Measurements from ENCODE around the gene NFATC1.

Gene NFATC1

DNA sequence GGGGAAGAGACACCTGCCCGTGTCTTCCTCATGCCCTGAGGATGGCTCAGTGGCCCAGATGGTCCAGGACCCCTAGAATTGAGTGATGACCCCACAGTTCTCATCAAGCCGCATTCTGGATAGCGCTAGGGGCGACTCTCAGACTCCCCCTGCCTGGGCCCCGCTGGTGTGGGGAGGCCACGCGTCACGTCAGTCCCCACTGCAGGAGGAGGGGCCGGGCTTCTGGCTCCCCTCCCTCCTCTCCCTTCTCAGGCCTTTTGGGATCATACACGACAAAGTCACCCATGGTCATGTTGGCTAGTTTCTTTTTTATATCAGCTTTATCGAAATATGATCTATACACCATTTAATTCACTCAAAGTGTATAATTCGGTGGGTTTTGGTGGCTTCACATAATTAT lies 61.5 kb downstream of the NFATC1 start:
- DNase-seq (ENCODE audit: low read depth in 3 of 3): no peak

DNA sequence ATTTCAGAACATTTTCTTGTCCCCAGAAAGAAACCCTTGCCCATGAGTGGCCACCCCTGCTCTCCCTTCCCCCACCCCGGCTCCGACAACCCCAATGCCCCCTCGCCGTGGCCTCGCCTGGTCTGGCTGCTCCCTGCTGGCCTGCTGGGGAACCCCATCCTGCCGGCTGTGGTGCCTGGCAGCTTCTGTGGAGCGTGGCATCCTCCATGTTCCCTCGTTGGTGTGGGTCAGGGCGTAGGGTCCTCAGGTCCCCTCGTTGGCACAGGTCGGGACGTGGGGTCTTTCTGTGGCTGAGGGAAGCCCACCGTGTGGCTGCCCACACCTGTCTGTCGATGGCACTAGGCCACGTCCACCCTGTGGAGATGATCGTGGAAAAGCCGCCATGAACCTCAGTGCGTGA lies 61.9 kb downstream of the NFATC1 start:
- DNase-seq (ENCODE audit: low read depth in 3 of 3): no peak

DNA sequence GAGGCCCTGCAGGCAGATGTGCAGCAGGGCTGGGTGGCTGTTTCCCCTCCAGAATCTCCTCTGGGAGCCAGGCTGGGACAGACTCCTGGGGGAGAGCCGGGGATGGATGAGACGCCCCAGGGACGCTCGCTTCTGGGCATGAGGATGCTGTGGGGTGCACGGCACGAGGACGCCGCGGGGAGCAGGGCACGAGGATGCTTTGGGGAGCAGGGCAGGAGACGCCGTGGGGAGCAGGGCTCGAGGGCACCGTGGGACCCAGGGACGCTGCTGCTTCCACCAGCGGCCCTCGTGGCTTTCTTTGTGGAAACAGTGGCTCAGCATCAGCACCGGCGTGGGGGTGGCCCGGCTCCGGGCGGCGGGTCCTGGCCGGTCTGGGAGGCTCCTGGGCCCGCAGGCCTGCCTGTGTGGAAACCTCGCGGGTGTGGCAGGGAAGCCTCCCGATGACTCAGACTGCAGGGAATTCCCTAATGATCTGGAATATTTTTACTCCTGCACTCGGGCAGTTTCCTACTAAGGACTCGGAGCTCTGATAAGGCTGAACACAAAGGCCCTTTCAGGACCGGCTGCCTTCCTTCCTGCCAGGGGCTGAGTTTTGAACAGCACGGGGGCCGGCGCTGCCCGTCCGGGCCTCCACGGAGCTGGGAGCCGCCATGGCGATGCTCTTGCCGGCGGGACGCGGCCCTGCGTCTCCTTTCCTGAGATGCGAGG lies 62.6 kb downstream of the NFATC1 start:
- DNase-seq (ENCODE audit: low read depth in 3 of 3): no peak

DNA sequence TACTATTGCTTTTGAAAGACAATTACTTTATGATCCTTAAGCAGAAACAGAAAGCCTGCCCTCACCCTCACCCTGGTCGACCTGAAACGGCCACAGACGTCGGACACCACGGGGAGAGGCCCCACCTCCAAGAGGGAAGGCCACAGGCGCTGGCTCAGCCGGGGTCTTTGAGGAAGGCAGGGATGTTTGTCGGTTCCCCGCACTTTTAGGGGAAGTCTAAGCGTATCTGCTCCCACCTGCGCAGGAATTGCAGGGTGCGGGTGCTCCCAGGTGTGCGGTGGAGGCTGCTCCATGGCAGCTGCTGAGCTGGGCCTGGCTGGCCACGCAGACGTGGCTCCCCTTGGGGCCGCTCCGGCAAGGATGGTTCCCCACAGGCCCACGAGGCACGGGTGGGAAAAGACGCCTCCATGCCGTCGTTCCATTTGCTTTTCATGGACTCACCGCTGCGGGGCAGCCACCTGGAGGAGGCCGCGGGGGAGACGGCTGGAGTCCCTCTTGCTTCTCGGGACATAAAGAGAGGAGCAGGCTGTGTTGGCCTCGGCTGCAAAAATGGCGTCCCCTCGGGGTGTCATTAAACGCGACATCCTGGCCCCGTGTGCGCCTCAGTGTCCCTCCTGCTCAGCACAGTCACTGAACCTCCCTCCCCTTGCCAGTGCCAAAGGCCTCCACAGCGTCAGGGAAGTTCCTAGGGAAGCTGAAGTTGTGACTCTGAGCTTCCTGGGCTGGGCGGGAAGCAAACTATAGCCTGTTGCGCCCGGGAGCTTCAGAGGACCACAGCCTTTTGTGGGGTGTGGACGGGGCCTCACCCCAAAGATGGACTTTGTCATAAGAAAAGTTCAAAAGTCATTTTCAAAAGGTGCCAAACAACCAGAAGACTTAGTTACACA lies 63.4 kb downstream of the NFATC1 start:
- no peak for DNase-seq (ENCODE audit: low read depth in 3 of 3)

DNA sequence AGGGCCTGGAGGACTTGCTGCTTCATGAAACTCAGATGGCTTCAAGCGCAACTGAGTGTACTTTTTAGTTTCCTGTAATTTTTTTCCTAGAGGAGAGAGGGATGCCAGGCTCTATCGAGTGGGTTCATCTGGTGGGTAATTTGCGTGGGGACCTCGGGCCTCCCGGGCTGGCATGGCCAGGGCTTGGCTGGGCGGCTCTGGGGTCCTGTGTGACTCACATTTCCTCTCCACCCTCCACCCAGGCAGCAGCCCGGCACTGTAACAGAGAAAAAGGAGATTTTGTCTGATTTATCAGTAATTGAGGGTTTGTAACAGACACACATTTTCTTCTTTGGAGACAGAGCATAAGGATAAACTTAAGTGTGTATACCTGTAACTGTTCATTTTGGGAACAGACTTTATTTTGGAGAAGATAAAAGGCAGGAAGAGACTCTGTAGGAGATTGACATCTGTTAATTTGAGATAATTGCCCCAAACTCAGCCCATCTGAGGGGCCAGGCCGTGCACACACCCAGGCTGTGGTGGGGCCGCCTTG lies 64.3 kb downstream of the NFATC1 start:
- no peak for DNase-seq (ENCODE audit: low read depth in 3 of 3)

DNA sequence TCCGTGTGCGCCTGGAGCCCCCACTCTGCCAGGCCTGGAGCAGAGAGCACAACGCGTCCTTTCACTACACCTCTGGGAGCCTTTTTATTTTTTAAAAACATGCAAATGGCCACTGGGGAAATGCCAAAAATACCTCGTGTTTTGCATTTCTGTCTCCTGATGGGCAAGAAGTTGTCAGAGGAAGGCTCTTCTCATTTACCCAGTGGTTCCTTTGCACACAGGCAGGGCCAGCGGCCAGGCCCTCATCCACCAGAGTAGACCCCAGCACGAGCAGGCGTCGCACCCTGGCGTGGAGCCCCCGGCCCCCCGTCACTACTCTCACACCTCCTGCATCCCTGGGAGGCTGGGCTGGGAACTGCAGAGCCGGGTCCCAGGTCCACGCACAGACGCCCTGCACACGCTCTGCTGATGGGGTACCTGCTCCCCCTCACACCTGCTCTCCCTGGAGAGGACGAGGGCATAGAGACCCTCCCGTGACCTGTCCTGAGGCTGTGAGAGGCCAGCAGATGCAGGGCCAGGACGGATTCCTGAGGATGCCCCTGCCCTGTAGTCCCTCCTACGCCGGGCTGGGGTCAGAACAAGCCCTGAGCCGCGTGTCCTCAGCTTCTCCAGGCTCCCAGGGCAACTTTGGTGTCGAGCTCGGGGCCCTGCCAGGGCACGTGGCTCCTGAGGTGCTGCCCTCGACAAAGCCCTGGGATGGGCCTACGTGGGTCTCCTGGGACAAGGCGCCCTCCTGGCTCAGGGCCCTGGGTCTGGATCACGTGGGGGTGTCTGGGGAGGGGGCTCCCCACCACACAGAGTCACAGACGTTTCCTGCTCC lies 65.0 kb downstream of the NFATC1 start:
- no peak for DNase-seq (ENCODE audit: low read depth in 3 of 3)

DNA sequence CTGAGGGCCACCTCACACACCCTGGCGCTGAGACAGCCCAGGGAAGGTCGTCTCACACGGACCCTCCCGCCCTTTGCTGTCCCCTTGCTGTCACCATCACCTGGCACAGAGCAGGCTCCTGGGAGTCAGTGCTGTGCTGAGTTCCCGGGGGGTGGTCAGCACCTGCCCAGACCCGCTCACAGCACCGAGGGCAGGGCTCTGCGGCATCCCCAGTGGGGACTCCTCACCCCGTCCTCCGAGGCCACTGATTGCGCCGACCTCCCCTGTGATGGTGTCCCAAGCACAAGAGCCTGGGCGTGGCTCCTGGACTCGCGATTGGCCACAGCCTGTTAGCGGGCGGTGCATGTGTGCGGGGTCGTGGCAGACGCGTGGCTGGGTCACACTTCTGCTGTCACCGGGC lies 65.9 kb downstream of the NFATC1 start:
- no peak for DNase-seq (ENCODE audit: low read depth in 3 of 3)

DNA sequence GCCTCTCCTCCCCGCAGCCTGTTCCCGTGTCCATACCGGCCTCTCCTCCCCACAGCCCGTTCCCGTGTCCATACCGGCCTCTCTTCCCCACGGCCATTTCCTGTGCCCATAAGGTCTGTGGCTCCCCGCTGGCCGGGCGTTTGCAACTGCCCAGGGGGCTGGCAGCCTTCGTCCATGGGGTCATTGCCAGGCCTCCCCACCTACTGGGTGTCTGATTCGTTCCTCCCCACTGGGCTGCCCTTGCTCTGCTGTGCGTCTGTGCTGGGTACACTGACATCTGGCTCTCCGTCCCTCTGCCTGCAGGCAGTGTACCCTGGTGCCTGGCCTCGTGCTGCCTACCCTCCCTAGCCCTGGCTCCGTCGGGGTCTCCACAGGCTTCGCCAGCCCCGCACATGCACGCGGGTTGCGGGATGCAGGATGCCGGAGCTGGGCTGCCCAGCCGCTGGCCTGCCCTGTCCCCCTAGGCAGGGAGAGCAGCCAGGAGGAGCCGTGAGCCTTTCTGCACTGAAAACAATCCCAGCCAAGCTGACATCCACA lies 67.8 kb downstream of the NFATC1 start:
- no peak for DNase-seq (ENCODE audit: low read depth in 3 of 3)

DNA sequence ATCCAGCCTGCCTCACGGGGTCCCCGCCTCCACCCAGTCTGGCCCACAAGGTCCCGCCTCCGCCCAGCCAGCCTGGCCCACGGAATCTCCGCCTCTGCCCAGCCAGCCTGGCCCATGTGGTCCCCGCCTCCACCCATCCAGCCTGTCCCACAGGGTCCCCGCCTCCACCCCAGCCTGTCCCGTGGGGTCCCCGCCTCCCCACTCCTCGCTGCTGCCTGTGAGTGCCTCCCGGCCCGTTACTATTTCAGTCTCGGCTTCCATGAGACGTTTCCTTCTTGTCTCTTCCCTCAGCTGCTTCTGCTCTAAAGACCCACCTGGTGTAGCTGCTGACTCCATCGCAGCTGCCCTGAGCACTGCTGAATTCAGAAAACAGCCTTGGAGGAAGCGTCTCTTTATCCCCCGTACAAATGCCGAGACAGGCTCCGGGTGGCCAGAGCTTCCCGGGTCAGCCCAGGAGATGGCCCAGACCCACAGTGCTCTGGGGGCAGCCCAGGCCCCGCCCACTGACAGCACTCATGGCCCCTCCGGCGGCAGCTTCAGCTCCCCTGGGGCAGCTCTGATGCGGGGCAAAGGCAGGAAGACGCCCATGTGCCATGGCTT lies 69.8 kb downstream of the NFATC1 start:
- DNase-seq (ENCODE audit: low read depth in 3 of 3): no peak

DNA sequence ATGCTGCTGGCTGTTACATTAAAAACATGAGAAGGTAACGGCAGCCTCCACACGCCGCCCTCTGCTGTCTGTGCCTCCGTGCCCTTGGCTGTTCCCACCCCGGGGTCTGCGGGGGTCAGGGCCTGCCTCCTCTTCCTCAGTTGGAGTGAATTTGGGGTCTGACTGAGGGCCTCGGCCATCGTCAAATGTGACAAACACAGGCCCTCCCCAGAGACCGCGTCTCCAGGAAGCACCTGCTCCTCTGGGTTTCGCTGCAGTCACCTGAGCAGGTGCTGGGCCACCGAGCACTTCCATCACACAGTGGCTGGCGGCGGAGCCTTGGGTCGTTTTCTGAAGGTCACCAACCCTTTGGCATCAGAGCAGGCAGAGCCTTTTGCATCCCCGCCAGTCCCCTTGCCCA lies 70.9 kb downstream of the NFATC1 start:
- no peak for DNase-seq (ENCODE audit: low read depth in 3 of 3)

DNA sequence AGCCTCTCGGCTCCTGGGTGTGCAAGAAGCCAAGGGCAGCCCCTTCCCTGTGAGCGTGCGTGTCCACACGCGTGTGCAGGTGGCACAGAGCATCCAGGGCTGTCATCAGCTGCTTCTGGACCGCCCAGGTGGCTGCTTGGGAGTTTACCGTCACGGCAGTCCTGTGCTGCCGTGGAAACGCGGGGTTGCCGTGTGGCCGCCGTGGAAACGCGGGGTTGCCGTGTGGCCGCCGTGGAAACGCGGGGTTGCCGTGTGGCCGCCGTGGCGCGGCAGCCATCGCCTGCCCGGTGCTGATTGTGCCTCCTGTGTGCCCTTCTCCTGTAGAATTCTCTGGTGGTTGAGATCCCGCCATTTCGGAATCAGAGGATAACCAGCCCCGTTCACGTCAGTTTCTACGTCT lies 71.4 kb downstream of the NFATC1 start:
- DNase-seq (ENCODE audit: low read depth in 3 of 3): no peak

DNA sequence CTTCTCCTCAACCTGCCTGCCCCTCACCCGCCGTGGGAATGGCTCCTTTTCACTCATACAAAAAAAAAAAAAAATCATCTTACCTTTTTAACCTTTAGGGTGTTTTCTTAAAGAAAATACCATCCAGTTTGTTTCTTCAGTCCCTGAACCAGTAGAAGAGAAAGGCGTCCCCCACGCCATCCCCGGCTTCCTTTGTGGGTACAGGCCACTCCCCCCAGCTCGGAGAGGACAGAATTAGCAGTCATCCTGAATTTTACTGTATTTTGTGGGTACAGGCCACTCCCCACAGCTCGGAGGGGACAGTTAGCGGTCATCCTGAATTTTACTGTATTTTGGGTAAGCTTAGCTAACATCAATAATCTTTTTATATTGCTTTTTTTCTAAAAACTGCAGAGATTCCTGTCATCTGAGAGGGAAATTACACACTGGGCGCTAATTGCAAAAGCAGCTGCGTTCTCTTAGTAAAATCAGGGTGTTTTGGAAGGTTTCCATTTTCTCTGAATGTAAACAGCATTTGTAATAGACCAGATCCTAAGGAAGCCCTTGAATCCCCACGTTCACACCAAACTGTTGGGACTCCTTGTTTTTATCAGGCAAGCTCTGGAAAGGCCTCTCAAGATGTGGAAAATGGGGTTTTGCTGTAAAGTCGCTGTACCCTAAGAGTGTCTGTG lies 72.5 kb downstream of the NFATC1 start:
- no peak for DNase-seq (ENCODE audit: low read depth in 3 of 3)

DNA sequence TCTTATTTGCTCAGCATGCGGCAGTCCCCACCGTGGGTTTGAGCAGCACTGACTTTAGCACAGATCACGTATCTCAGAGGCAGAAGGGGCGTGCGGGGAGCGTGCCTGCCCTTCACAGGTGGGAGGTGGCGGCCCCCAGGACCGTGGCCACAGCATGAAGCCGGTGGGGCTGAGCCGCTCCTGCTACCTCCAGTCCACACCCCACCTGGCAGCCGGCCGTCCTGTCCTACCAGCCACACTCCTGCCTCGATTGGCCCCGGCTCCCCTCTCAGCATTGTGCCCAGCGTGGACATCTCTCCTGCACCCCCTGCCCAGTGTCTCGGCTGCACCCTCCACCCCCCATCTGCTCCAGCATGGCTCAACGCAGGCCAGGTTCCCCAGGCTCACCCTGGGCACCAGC lies 73.6 kb downstream of the NFATC1 start:
- no peak for DNase-seq (ENCODE audit: low read depth in 3 of 3)

DNA sequence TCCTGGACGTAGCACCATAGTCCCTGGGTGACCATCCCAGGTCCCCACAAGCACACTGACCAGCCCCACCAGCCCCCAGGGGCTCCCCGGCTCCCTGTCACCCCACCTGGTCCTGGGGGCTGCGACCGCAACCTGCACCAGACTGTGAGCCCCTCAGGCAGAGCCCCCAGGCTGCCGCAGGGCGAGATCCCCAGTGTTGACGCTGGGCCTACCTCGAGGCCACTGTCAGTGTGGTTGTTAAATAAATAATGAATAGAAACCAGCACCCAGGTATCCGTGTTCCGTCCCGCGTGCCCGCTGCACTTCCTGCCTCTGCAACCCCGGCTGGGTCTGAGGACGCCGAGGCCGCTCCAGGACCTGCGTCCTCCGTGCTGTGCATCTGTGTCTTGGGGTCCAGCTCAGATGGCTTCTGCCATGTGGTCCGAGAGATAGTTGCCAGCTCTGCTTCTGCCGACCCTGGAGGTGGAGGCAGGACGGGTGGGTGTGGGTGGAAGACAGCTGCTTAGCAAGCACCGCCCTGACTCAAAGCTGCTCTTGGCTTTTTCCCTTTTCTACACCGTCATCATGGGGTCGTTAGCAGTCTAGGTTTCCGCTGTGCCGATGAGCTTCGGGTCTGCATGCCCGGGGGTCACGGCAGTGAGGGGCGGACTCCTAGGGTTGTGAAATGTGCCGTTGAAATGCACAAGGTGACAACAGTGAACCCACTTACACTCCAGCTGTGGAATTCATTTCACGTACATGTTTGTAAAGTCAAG lies 74.2 kb downstream of the NFATC1 start:
- DNase-seq (ENCODE audit: low read depth in 3 of 3): no peak

DNA sequence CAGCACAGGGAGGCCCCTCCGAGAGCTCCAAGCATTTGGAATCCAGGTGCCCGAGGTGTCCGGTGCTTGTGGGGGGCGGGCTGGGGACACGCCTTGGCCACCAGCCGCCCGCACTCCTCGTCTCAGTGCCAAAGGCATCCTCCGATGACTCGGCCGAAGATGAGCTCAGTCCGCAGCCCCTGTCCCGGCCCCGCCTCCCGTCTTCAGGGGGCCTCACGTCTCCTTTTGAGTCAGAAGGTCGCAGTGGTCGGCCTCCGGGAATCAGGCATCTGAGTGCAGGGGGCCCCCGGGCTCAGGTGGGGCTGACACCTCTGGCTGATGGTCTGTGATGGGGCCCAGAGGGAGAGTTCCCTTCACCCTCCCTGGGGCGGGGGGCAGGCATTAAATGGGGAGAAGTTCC lies 74.8 kb downstream of the NFATC1 start:
- DNase-seq (ENCODE audit: low read depth in 3 of 3): no peak

DNA sequence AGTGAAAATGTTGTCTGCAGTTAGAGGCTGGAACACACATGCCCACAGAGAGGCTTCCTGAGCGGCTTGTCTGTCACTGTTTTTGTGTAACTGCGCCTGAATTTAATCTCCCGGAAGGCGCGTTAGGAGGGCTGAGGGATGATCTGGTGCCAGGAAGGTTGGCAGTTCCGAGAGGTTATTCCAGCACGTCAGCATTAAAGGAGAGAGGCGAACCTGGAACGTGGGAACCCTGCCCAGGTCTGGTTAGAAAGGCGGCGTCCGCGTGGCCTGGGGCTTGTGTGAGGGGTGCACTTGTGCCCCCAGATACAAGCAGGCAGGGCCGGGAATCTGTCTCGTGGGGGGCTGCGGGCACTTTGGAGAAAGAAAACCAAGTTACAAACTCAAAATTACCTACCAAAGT lies 75.3 kb downstream of the NFATC1 start:
- no peak for DNase-seq (ENCODE audit: low read depth in 3 of 3)

DNA sequence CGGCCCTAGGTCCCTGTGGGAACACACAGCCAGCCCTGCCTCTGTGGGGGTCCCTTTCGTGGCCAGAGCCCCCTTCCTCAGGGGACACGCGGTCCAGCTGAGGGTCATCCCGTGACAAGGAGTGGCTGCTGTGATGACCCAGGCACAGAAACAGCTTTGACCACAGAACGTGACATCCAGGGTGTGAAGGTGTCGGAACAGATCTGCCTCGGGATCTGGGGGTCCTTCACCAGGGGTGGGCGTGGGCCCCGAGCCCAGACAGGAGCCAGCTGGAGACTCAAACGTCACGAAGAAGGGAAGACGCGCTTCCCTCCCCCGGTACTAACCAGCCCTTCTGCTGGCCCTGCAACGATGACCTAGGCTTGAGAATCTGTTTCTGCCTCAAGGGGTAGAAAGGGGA lies 75.9 kb downstream of the NFATC1 start:
- no peak for DNase-seq (ENCODE audit: low read depth in 3 of 3)

DNA sequence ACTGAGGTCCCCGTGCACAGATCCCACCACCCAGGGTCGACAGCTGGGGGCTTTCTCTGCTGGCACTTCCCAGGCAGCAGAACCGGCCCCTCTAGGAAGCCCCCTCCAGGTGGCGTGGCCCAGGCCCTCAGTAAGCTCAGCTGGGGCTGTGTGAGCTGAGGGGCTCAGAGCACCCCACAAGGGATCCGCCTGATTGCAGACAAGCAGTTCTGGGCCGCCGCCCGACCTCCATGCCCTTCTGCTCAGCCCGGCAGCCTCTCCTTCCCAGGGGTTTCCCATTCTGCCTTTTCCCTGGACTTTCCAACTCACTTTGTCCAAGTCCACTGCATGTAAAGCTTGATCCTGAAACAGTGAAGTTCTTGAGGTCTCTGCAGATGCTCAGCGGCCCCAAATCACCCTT lies 76.4 kb downstream of the NFATC1 start:
- no peak for DNase-seq (ENCODE audit: low read depth in 3 of 3)

DNA sequence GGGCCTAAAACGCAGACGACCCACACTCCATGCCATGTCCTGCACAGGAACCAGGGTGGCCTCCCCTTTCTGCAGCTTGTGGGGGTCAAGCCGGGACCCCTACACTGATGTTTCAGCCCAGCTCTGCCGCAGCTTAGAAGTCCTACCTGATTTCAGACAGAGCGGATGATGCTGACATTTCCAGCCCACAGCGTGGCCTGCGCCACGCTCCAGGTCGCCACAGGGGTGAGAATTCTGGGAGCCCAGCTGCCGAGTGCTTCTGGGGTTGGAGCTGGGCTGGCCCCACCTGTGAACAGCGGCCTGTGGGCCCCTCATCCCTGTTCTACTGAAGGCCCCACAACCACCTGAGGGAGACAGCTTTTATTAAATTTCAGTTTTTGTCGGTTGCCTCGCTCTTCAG lies 77.2 kb downstream of the NFATC1 start:
- DNase-seq (ENCODE audit: low read depth in 3 of 3): no peak

Measured in stimulated activated CD4-positive, alpha-beta T cell treated with anti-CD3 and anti-CD28 coated beads, TNF-alpha, amount 100 ng/mL, for 48 hours (primary cell).